ENCODE data around the gene TYW5.

TYW5 gene

DNA sequence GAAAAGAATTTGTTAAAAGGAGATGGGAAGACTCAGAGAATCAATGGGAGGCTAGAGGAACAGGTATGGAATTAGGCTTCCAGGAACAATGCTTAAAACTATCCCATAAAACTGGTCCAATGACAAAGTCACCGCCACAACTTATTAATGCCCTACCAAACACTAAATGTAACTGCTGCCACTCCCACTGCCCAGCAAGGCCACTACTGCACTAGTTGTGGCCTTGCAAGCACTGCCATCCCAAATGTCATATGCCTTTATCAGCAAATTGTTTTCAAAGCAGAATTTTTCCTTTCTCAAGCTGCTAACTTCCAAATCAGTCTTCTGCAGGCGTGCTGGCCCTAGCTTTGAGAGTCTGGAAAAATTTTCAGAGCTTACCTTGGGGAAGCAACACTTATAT lies 58.7 kb downstream of the TYW5 start:
- no peak for DNase-seq (ENCODE audit: low read depth in 1 of 2, low spot score in 1 of 2)
- TF ChIP-seq, protein P1, sequence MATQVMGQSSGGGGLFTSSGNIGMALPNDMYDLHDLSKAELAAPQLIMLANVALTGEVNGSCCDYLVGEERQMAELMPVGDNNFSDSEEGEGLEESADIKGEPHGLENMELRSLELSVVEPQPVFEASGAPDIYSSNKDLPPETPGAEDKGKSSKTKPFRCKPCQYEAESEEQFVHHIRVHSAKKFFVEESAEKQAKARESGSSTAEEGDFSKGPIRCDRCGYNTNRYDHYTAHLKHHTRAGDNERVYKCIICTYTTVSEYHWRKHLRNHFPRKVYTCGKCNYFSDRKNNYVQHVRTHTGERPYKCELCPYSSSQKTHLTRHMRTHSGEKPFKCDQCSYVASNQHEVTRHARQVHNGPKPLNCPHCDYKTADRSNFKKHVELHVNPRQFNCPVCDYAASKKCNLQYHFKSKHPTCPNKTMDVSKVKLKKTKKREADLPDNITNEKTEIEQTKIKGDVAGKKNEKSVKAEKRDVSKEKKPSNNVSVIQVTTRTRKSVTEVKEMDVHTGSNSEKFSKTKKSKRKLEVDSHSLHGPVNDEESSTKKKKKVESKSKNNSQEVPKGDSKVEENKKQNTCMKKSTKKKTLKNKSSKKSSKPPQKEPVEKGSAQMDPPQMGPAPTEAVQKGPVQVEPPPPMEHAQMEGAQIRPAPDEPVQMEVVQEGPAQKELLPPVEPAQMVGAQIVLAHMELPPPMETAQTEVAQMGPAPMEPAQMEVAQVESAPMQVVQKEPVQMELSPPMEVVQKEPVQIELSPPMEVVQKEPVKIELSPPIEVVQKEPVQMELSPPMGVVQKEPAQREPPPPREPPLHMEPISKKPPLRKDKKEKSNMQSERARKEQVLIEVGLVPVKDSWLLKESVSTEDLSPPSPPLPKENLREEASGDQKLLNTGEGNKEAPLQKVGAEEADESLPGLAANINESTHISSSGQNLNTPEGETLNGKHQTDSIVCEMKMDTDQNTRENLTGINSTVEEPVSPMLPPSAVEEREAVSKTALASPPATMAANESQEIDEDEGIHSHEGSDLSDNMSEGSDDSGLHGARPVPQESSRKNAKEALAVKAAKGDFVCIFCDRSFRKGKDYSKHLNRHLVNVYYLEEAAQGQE (IDR thresholded peaks at IDR 0.05; ENCODE audit: insufficient replicate concordance, low read depth): no peak

DNA sequence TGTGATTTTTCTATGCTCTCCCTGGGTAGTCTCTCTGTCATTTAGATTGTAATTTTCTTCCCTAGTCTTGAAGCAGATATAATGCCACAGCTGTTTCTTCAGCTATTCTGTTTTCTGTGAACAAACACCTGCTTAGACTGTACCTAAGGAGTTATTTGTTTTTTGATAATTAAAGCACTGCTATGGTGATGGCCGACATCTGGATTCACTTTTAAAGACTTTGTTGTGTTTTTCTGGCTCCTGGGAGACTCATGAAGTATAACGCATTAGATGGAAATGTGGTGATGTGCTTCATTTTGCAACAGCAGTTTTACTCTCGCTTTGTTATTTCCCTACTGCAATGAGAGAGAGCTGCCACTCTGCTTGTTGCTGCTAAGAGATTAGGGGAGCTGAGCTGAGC lies 59.9 kb downstream of the TYW5 start:
- DNase-seq (ENCODE audit: low read depth in 1 of 2, low spot score in 1 of 2): no peak
- no peak overlapping the region for H3K4me3 ChIP-seq (replicated peaks; ENCODE audit: insufficient read depth, low read length)
- TF ChIP-seq GABPA (IDR thresholded peaks at IDR 0.05; ENCODE audit: low read depth) (no peak), POLR2AphosphoS5 (IDR thresholded peaks at IDR 0.05; ENCODE audit: low read depth) (no peak), SPI1 (IDR thresholded peaks at IDR 0.05; ENCODE audit: borderline replicate concordance, low read depth) (no peak)
- TF ChIP-seq, protein P2, sequence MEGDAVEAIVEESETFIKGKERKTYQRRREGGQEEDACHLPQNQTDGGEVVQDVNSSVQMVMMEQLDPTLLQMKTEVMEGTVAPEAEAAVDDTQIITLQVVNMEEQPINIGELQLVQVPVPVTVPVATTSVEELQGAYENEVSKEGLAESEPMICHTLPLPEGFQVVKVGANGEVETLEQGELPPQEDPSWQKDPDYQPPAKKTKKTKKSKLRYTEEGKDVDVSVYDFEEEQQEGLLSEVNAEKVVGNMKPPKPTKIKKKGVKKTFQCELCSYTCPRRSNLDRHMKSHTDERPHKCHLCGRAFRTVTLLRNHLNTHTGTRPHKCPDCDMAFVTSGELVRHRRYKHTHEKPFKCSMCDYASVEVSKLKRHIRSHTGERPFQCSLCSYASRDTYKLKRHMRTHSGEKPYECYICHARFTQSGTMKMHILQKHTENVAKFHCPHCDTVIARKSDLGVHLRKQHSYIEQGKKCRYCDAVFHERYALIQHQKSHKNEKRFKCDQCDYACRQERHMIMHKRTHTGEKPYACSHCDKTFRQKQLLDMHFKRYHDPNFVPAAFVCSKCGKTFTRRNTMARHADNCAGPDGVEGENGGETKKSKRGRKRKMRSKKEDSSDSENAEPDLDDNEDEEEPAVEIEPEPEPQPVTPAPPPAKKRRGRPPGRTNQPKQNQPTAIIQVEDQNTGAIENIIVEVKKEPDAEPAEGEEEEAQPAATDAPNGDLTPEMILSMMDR (IDR thresholded peaks at IDR 0.05; ENCODE audit: insufficient read depth, low read length): no peak
- TF ChIP-seq, protein P1 (IDR thresholded peaks at IDR 0.05; ENCODE audit: insufficient replicate concordance, low read depth): no peak

More for the DNA sequence above, 58.7 kb downstream of the TYW5 start:
- Histone ChIP-seq H3K4me3 (replicated peaks; ENCODE audit: insufficient read depth, low read length) (no peak overlapping the region), H3K27ac (replicated peaks) (no peak overlapping the region), H3K27me3 (ENCODE audit: insufficient read depth, poor library complexity, severe bottlenecking) (no peaks in the 10 kb centered on the region)

DNA sequence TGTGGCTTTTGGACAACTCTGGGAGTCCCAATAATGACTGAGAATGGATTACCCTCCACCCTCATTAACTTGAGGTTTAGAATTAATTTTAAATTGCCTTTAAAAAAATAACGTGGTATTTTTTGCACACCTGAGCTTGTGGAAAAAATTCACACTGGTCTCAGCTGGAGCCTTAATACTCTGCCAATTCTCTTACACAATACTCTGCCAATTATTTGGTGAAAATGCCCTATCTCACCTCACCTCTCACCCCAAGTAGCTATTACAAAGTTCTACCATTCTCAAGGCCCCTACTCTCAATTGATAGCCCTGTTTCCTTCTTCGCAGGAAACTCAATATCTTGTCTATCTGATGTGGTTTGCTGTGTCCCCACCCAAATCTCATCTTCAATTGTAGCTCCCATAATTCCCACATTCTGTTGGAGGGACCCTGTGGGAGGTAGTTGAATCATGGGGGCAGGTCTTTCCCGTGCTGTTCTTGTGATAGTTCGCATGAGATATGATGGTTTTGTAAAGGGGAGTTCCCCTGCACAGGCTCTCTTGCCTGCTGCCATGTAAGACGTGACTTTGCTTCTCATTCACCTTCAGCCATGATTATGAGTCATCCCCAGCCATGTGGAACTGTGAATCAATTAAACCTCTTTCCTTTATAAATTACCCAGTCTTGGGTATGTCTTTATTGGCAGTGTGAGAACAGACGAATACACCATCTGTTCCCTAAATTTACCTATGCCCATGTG lies 71.6 kb downstream of the TYW5 start:
- DNase-seq (ENCODE audit: low read depth in 1 of 2, low spot score in 1 of 2): no peak
- Histone ChIP-seq H3K27me3 (ENCODE audit: insufficient read depth, poor library complexity, severe bottlenecking) (no peaks in the 10 kb centered on the region), H3K27ac (replicated peaks) (no peak overlapping the region), H3K4me3 (replicated peaks; ENCODE audit: insufficient read depth, low read length) (no peak overlapping the region)
- TF ChIP-seq, protein P1 (IDR thresholded peaks at IDR 0.05; ENCODE audit: insufficient replicate concordance, low read depth): no peak
- TF ChIP-seq GABPA (IDR thresholded peaks at IDR 0.05; ENCODE audit: low read depth): no peak

More for the DNA sequence above, 59.9 kb downstream of the TYW5 start:
- Histone ChIP-seq H3K27me3 (ENCODE audit: insufficient read depth, poor library complexity, severe bottlenecking) (no peaks in the 10 kb centered on the region), H3K27ac (replicated peaks) (no peak overlapping the region)

DNA sequence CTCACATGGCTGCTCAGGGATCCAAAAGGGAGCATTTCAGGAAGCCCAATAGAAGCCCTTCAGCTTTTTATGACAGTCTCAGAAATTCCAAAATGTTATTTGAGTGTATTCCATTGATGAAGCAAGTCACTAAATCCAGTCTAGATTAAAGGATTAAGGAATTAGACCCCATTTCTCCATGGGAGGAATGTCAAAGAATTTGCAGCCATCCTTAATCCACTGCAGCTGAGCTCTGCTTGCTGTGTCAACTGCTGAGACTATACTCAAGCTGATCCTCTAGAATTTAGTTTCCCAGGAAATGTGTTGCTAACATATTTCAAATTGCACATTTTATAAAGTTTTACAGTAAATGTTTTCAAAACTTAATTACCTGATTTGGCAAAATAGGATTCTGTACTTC lies 72.6 kb downstream of the TYW5 start:
- Histone ChIP-seq H3K27ac (replicated peaks) (no peak overlapping the region), H3K27me3 (ENCODE audit: insufficient read depth, poor library complexity, severe bottlenecking) (no peaks in the 10 kb centered on the region), H3K4me3 (replicated peaks; ENCODE audit: insufficient read depth, low read length) (no peak overlapping the region)
- TF ChIP-seq POLR2AphosphoS5 (IDR thresholded peaks at IDR 0.05; ENCODE audit: low read depth): no peak
- TF ChIP-seq SPI1 (IDR thresholded peaks at IDR 0.05; ENCODE audit: borderline replicate concordance, low read depth): no peak
- TF ChIP-seq, protein P2 (IDR thresholded peaks at IDR 0.05; ENCODE audit: insufficient read depth, low read length): no peak
- no peak for TF ChIP-seq GABPA (IDR thresholded peaks at IDR 0.05; ENCODE audit: low read depth)
- TF ChIP-seq, protein P1 (IDR thresholded peaks at IDR 0.05; ENCODE audit: insufficient replicate concordance, low read depth): no peak
- DNase-seq (ENCODE audit: low read depth in 1 of 2, low spot score in 1 of 2): no peak
